A673 (cell line): Measurements from ENCODE around the gene GRIN2D.

ENCODE experiments used
- CTCF ChIP-seq: fragments of 300-800, 200-600 bp; sonication (generic); conservative IDR thresholded peaks from 2 replicates; pipeline ENCODE4 v1.5.1; 2017; ENCODE audit warnings: low read depth, mild to moderate bottlenecking, antibody characterized with exemption, low read length, moderate library complexity, mixed read lengths
- EZH2 ChIP-seq: fragments of 200-600 bp; sonication (generic); IDR thresholded peaks from 2 replicates; pipeline ENCODE4 v1.6.1; 2017; ENCODE audit warnings: borderline replicate concordance, low read depth, mild to moderate bottlenecking, mixed read lengths, antibody characterized with exemption, low read length; ENCODE audit not compliant: poor library complexity, severe bottlenecking

- no peak for TF ChIP-seq CTCF
- TF ChIP-seq EZH2: no peak
These were observed 19.9 kb upstream of the GRIN2D start for GRCh38 chr19:48373567-48373966.
